GM12891 (cell line): Measurements from ENCODE around the gene CATSPERB.

Experiments
- PAX5 ChIP-seq: IDR thresholded peaks from 2 replicates; pipeline ENCODE4 v1.6.1; 2011; ENCODE audit warnings: low read length, moderate library complexity, mild to moderate bottlenecking; ENCODE audit not compliant: insufficient read depth, severe bottlenecking
- POLR2A ChIP-seq: IDR thresholded peaks from 2 replicates; pipeline ENCODE4 v1.6.1; 2011; ENCODE audit warnings: low read depth, low read length, control low read depth

- TF ChIP-seq POLR2A, result no peak
- no peak for TF ChIP-seq PAX5
Measured at GRCh38 chr14:91536327-91536726, 195.6 kb downstream of the CATSPERB start.
